Activated T-cell treated with anti-CD3 and anti-CD28 coated beads, Interleukin-2, amount 50 U/mL, for 4 hours (primary cell): ENCODE results near the gene ADRM1. TPM values are rescaled to one million over a fixed set of nuclear protein-coding genes. Genes with fewer than 3 reads are reported as not detected.

Experiments used
- ATAC-seq, 2 donors: fragments of 200-7000 bp; cut with Tn5 transposase; one replicate each; pipeline ENCODE4 v1.10.0; 2021
- DNase-seq: peaks from one replicate; pipeline ENCODE4 v3.0.0-alpha.2; 2020
- H3K27me3 Mint-ChIP-seq: one replicate; pipeline ENCODE4 v1.8.0; 2021; ENCODE audit warnings: low read depth, mixed read lengths
- H3K36me3 Mint-ChIP-seq: one replicate; pipeline ENCODE4 v1.8.0; 2022; ENCODE audit warnings: mixed read lengths; ENCODE audit not compliant: insufficient read depth
- H3K4me1 Mint-ChIP-seq: one replicate; pipeline ENCODE4 v1.8.0; 2021; ENCODE audit warnings: low read depth, mixed read lengths
- H3K4me3 Mint-ChIP-seq: one replicate; pipeline ENCODE4 v1.8.0; 2021; ENCODE audit warnings: mild to moderate bottlenecking, moderate library complexity, mixed read lengths
- H3K9me3 Mint-ChIP-seq: one replicate; pipeline ENCODE4 v1.8.0; 2021; ENCODE audit warnings: mixed read lengths
- total RNA-seq, 3 donors: library from RNA; stranded (reverse); gene quantifications; one replicate each; pipeline ENCODE4 v1.2.1, GENCODE V29; 2021

The ADRM1 gene
- total RNA-seq, 3 donors from 2014 or later: 259 to 285 (median 274) TPM

DNA sequence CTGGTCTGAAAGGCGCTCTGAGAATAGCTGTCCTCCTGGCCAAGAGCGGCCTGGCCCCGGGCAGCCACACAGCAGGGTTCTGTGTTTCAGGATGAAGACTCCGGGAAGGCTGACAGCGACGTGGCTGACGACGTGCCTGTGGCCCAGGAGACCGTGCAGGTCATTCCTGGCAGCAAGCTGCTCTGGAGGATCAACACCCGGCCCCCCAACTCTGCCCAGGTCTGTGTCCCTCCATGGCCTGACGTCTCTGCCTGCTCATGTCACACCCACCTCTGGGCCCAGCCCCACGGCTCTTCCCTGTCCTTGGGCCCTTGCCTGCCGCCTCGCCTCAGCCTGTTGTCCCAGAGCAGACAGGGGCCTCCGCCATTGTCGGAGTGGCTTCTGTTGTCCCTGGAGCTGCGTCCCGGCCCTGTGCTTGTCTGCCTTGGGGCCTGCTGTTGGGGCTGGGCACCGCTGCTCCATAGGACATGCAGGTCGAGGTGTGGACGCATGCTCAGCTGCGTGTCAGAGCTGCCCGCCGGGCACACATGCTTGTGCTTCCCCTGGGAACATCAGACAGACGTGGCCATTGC is 16.2 kb upstream of the ADRM1 start:
- Mint-ChIP-seq H3K27me3 (no peaks in the 10 kb centered on the region), H3K9me3 (no peaks in the 10 kb centered on the region), H3K4me3 (no peak overlapping the region), H3K36me3 (peaks cover 18% of the 10 kb centered on the region), H3K4me1 (peaks cover 3% of the 10 kb centered on the region)
- ATAC-seq (no peak), DNase-seq (no peak)

DNA sequence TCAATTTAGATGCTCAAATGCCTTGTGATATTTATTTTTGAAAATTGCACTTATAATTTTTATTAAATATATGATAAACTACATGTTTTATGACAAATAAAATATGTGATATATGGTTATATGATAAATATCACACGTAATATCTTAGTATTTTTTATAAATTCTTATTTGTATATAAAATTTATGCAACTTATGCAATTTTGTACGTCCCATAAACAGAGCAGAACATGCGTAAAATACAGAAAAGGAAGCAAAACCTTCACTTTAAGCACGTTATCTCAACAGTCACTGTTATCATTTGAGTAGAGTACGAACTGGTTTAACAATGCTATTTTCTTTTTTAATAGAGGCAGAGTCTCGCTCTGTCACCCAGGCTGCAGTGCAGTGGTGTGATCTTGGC is 15.7 kb upstream of the ADRM1 start:
- Mint-ChIP-seq H3K4me3 (no peak overlapping the region), H3K9me3 (no peaks in the 10 kb centered on the region), H3K36me3 (peaks cover 13% of the 10 kb centered on the region), H3K4me1 (peaks cover 6% of the 10 kb centered on the region), H3K27me3 (no peaks in the 10 kb centered on the region)
- DNase-seq (no peak), ATAC-seq (no peak)

GRCh38 chr20:62287759-62288534 is 14.8 kb upstream of the ADRM1 start:
- Mint-ChIP-seq H3K36me3 (peaks cover 13% of the 10 kb centered on the region), H3K4me1 (peaks cover 9% of the 10 kb centered on the region), H3K4me3 (no peak overlapping the region), H3K9me3 (no peaks in the 10 kb centered on the region), H3K27me3 (no peaks in the 10 kb centered on the region)
- ATAC-seq: no peak
- no peak for DNase-seq

- Mint-ChIP-seq H3K4me3 (no peak overlapping the region), H3K9me3 (no peaks in the 10 kb centered on the region), H3K27me3 (no peaks in the 10 kb centered on the region), H3K36me3 (peaks cover 12% of the 10 kb centered on the region), H3K4me1 (peaks cover 9% of the 10 kb centered on the region)
- DNase-seq (no peak), ATAC-seq (no peak)
Observed at GRCh38 chr20:62288535-62289105, 14.2 kb upstream of the ADRM1 start.

DNA sequence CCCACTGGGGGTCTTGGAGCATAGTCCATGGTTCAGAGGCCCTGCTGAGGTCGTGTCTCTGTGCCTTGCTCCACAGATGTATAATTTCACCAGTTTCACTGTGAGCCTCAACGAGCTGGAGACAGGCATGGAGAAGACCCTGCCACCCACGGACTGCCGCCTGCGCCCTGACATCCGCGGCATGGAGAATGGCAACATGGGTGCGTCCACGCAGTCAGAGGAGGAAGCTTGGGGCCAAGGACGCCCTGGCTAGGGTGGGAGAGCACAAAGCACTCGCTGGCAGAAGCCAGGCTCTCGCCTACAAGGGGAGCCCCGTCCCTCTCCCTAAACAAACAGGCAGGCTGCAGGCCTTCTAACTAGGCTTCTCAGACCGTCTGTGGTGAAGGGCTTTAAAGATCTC is 13.7 kb upstream of the ADRM1 start:
- peaks cover 11% of the 10 kb centered on the region for H3K36me3 Mint-ChIP-seq

GRCh38 chr20:62289898-62290297 is 12.9 kb upstream of the ADRM1 start:
- Mint-ChIP-seq H3K36me3 (peaks cover 12% of the 10 kb centered on the region), H3K4me1 (peaks cover 9% of the 10 kb centered on the region), H3K4me3 (no peak overlapping the region), H3K27me3 (no peaks in the 10 kb centered on the region), H3K9me3 (no peaks in the 10 kb centered on the region)
- ATAC-seq (no peak), DNase-seq (no peak)

More for the DNA sequence above, 13.7 kb upstream of the ADRM1 start:
- H3K9me3 Mint-ChIP-seq: no peaks in the 10 kb centered on the region
- no peak overlapping the region for H3K4me3 Mint-ChIP-seq
- H3K27me3 Mint-ChIP-seq: no peaks in the 10 kb centered on the region
- DNase-seq (no peak), ATAC-seq (no peak)
- H3K4me1 Mint-ChIP-seq: peaks cover 9% of the 10 kb centered on the region

- H3K27me3 Mint-ChIP-seq: no peaks in the 10 kb centered on the region
- no peak for DNase-seq
Observed at GRCh38 chr20:62291251-62292066, 11.3 kb upstream of the ADRM1 start.

DNA sequence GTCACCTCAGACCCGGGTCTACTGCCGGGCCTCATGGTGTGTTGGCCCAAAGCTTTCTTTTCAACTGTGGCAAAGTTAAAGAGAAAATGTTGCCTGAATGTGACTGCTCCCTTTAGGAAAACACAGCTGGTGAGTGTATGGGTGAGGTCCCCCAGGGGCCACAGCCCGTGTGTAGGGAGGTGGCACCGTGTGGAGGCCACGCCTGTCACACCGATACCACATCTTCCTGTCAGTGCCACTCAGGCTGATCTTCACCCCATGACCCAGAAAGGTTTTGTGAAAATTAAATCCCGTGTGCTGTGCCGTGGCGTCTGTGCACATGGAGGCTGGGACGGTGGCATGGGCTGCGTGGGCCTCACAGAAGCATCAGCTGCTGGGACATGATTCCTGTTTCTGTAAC is 10.7 kb upstream of the ADRM1 start:
- no peaks in the 10 kb centered on the region for H3K9me3 Mint-ChIP-seq
- H3K4me1 Mint-ChIP-seq: peaks cover 9% of the 10 kb centered on the region
- H3K27me3 Mint-ChIP-seq: no peaks in the 10 kb centered on the region
- ATAC-seq: peak in 1 of 2 donors; percentile 28
- H3K4me3 Mint-ChIP-seq: no peak overlapping the region
- H3K36me3 Mint-ChIP-seq: peaks cover 14% of the 10 kb centered on the region
- DNase-seq: no peak

More at GRCh38 chr20:62291251-62292066, 11.3 kb upstream of the ADRM1 start:
- Mint-ChIP-seq H3K36me3 (peaks cover 17% of the 10 kb centered on the region), H3K4me3 (no peak overlapping the region), H3K9me3 (no peaks in the 10 kb centered on the region), H3K4me1 (peaks cover 9% of the 10 kb centered on the region)
- ATAC-seq: no peak

- Mint-ChIP-seq H3K9me3 (no peaks in the 10 kb centered on the region), H3K4me3 (no peak overlapping the region), H3K36me3 (peaks cover 14% of the 10 kb centered on the region), H3K27me3 (no peaks in the 10 kb centered on the region), H3K4me1 (peaks cover 9% of the 10 kb centered on the region)
- no peak for ATAC-seq
- no peak for DNase-seq
Observed at GRCh38 chr20:62293111-62293784, 9.5 kb upstream of the ADRM1 start.

DNA sequence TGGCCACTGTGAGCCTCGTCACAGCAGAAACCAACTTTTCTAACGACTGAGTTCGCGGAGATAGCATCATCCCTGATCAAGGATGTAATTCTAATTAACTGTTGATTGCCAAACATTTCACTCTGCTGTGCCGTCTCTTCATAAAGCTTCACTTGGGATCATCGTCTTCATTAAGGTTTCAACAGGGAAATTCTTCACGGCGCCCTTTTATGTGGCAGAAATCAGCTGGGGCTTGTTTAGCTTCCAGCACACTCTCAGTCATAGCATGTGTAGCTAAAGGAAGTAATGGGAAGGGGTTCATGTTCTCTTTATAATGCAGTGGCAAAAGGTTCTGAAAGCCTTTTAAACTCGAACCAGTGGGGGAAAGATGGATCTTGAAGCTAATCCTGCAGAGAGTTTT is 8.9 kb upstream of the ADRM1 start:
- H3K27me3 Mint-ChIP-seq: no peaks in the 10 kb centered on the region
- H3K9me3 Mint-ChIP-seq: no peaks in the 10 kb centered on the region
- H3K4me1 Mint-ChIP-seq: peaks cover 9% of the 10 kb centered on the region
- DNase-seq (no peak), ATAC-seq (no peak)
- no peak overlapping the region for H3K4me3 Mint-ChIP-seq
- peaks cover 11% of the 10 kb centered on the region for H3K36me3 Mint-ChIP-seq

DNA sequence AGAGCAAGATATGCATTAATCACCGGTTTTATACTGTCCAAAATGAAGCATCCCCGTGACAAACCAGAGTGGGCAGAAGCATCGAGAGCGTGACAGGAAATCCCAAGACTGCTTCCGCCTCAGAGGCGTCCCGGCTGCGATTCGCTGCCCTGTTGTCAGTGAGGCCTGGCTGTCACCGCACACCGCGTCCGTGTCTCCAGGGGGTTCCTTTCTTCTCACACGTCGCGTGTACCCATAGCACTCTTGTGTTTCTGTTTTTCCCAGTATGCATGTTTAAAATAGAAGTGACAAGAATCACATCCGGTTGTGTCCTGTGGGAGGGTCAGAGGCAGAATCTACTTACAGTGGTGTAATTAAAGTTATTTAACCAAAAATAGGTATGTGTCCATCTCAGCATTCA is 8.3 kb upstream of the ADRM1 start:
- DNase-seq (no peak), ATAC-seq (no peak)
- Mint-ChIP-seq H3K9me3 (no peaks in the 10 kb centered on the region), H3K4me3 (no peak overlapping the region), H3K4me1 (peaks cover 9% of the 10 kb centered on the region), H3K27me3 (no peaks in the 10 kb centered on the region), H3K36me3 (peaks cover 11% of the 10 kb centered on the region)

DNA sequence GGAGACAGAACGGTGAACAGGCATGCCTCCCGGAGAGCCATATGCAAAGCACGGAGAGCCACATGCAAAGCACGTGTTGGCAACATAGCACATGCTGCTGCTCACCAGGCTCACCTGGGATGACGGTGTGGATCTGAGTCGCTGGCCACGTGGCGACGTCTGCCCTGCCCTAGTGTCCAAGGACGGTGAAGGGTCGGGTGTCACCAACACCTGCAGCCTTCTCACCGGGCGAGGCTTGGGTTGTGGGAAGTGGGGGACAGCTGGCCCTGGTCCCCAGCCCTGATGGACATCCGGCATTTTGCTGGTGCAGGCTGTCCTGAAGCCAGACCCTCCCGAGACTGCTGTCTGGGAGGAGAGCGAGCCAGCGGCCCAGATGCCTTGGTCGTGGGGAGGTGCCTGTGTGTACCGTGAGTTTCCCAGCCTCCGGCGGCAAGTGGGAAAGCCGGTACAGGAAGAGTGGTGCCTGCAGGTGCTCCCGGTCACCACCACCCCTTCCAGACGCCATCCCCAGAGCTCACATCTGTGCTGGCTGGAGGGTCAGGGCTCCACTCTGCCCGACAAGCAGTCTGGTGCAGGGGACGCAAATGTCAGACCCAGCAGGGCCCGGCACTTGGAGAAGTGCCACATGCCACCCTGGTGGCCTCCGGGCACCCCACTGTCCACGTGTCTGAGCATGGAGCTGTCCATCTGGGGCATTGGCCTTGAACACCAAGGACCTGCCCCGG is 5.9 kb upstream of the ADRM1 start:
- no peak for DNase-seq
- Mint-ChIP-seq H3K27me3 (no peaks in the 10 kb centered on the region), H3K4me3 (no peak overlapping the region), H3K36me3 (peaks cover 11% of the 10 kb centered on the region), H3K4me1 (peaks cover 9% of the 10 kb centered on the region), H3K9me3 (no peaks in the 10 kb centered on the region)
- no peak for ATAC-seq

DNA sequence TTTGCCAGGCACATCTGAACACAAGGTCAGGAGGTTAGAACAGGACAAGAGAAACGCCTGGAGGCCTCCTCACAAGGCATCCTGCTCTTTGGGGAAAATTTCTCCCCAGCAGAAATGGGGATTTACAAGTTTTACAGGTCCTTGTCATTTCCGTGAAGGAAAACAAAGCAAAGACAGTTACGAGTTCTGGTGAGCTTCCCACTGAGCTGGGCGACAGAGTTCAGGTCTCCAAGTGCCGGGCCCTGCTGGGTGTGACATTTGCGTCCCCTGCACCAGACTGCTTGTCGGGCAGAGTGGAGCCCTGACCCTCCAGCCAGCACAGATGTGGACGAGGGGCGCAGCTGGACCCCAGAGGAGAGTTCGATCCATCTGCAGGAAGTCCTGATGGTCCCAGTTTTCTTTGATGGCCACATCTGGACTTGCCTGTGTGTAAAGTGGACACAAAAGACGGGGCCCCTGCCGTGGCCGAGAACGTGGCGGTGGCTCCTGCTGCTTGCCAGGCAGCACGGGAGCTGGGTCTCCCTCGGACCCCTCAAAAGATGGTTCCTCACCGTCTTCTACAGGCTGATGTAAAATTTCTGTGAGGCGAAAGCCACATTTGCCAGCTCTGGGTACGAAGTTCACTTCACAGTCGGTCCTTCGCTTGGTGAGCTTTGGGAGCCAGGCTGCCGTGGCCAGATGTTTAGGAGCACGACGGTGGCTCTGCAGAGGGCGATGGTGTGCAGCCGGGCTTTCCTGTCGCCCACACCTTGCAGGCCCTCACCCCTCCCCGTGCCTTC is 5.2 kb upstream of the ADRM1 start:
- peaks cover 5% of the 10 kb centered on the region for H3K4me1 Mint-ChIP-seq
- H3K27me3 Mint-ChIP-seq: no peaks in the 10 kb centered on the region
- no peak for ATAC-seq
- no peaks in the 10 kb centered on the region for H3K9me3 Mint-ChIP-seq
- DNase-seq: no peak
- peaks cover 11% of the 10 kb centered on the region for H3K36me3 Mint-ChIP-seq
- H3K4me3 Mint-ChIP-seq: no peak overlapping the region
